Activated CD8-positive, alpha-beta memory T cell treated with anti-CD3 and anti-CD28 coated beads, Interleukin-2, amount 50 U/mL, for 4 hours (primary cell): ENCODE measurements around the gene FSTL5.

ENCODE experiments used
- DNase-seq: peaks from one replicate; pipeline ENCODE4 v3.0.0-alpha.2; 2020

FSTL5 gene

DNA sequence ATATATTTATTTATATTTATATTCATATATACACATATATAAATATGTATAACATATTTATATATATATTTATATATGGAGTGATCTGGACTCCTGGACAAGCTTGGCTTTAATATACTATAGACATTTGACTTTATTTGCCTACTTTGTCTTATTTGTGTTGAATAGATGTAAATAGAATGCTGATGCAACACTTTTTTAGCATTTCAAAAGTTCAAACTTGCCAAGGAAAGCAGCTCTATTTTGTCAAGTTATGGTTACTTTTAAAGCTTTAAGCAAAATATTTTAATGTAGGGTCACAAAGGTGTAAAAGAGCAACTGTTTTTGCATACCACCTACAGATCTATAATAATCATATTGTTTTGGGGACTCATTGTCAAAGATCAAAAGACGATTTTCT, 61.1 kb downstream of the FSTL5 start:
- no peak for DNase-seq

DNA sequence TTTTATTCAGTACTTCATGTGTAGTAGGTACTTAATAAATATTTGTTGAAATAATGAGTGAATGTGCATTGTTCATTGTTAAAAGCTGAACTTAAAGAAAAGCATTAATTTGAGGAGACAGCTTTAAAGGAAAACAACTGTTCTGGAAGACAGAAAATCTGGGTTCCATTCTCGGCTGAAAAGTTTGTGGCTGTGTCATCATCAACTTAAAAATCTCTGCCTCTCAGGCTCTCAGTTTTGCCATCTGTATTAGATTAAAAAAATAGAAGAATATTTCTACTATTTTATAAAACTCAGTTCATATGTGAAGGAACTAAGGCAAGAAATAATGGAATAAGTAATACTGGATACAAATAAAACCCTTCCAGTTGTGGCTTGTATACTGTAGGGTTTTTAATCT, 62.5 kb downstream of the FSTL5 start:
- DNase-seq = no peak

- DNase-seq = no peak
These were observed 88.1 kb downstream of the FSTL5 start for GRCh38 chr4:162075726-162076125.

DNA sequence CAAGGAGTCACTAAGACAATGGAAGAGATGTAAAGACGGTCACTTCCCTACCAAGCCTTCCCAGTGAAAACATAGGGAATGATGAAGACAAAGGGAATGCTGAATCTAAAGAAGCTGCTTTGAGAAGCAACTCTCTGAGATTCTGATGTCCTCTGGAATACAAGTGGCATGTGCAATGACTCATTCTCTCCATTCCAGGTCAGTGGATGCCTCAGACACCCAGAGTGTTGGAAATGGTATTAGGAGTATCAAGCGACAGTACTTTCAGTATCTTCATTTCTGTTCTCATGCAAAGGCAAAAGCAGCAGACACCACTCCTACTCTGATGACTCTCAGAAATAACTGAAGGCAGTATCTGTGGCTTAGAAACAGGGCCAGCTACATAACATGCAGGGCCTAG, 102.6 kb downstream of the FSTL5 start:
- DNase-seq = no peak

DNA sequence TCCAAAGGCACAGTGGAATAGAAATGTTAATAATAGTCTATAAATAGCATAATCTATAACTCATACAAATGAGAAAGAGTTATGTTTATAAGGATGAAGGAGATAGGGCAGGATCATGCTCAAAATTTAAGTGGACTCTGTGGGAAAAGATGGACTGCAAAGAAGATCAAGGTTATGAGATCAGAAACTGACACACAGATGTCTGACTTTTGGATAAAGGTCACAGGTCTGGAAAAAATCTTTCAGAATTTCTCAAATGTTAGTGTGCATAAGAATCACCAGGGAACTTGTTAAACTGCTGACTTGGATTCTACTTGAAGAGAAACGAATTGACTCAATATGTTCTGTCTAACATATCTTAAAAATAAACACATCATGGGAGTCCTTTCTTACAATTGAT, 104.1 kb downstream of the FSTL5 start:
- no peak for DNase-seq

GRCh38 chr4:162056990-162057389, 106.8 kb downstream of the FSTL5 start:
- DNase-seq = no peak

DNA sequence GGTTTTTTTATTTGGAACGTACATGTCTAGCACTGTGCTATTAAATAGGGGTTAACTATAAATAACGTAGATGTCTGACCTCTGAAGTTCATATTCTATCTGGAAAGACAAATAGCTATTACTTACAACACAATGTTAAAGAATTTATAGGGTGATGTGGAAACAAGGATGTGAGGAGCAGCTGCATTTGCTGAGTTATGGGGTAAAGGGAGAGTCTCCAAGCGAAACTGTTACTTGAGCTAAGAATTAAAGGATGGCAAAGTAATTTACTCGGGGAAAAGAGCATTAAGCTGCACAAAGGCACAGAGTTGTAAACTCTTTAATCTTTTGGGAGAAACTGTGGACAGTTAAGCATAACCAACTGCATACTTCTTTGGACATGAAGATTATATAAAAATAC, 117.7 kb downstream of the FSTL5 start:
- no peak for DNase-seq

- no peak for DNase-seq
These were observed 125.7 kb downstream of the FSTL5 start for GRCh38 chr4:162038112-162038511.

DNA sequence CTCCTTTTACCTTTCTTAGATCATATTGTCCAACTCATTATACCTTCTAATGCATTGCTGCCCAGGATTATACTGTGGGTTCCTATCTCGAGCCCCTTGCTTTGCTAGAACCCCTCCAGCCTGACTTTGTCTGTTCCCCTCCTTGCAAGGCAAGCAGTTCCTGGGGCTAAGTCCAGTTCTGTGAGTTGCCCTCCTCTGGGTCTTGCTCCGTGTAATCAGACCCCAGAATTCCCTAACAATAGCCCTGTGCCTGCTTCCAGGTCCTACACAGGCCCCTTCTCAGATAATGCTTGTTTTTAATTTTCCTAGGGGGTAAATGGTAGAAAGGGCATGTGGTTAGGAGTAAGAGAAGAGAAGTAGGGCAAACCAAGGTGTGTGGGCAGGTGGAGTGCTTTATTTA, 145.9 kb downstream of the FSTL5 start:
- DNase-seq = no peak

DNA sequence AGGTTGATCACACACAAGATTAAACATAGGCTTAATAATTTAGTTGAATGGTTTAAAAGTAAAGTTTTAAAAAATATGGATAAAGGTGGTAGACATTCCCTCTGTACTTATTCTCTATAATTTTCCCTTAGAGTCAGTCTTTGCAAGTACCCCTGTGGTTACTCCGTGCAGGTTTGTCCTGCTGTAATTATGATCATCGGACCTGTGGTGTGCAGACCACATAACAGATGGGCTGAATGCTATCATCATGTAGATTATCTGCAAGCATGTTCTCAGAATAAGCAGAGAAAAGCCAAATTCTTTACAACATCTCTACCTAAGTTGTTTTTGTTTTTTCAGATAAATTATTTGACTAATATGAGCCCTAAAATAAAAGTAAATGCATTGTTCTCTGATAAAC, 146.8 kb downstream of the FSTL5 start:
- no peak for DNase-seq

DNA sequence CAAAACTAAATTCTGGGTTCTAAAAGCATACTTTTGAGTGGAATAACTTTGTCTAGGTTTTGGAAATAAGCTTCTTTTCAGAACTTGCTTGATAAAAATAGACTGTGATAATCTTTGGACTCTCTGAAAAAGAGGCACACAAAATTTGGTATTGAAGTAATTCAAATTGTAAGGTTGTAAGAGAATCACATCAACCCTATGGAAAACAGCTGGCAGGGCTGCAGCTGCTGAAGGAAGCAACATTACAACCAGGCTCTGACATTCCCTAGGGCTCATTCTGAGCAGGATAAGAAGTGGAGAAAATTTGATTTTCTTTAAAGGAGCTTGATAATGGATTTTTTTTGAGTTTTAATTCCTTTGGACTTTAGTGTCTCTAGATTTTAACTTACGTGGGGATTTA, 147.6 kb downstream of the FSTL5 start:
- DNase-seq = no peak

DNA sequence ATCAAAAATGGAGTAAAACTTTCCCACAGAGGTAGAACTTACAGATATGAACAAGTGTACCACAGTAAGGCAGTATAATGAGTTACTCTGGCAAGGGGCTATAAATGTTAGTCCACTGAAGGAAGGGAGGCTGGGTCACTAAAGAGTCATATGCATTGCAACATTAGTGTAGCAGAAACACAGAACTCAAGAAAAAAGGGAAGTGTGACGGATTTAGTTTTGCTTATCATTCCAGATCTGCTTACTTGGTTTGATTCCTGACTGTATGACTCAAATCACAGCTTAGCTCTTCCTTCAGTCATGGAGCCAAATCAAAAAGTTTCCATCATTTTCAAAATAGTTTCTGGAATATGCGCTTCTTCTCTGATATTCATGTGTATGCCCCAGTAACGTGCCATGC, 148.7 kb downstream of the FSTL5 start:
- no peak for DNase-seq

GRCh38 chr4:162011089-162011488, 152.7 kb downstream of the FSTL5 start:
- DNase-seq = no peak

DNA sequence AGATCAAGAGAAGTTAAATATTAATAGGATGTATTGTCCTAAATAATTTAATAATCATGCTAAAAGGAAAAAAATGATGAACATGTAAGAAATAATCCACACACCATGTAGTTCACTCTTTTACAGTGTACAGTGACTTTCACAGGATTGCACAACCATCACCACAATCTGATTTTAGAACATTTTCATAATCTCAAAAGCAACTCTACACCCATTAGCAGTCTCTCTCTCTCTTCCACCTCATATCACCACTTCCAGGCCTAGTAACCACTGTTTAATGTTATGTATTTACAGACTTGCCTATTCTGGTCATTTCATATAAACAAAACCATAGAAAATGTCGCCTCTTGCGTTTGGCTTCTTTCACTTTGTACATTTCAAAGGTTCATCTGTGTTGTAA, 153.4 kb downstream of the FSTL5 start:
- DNase-seq = no peak

DNA sequence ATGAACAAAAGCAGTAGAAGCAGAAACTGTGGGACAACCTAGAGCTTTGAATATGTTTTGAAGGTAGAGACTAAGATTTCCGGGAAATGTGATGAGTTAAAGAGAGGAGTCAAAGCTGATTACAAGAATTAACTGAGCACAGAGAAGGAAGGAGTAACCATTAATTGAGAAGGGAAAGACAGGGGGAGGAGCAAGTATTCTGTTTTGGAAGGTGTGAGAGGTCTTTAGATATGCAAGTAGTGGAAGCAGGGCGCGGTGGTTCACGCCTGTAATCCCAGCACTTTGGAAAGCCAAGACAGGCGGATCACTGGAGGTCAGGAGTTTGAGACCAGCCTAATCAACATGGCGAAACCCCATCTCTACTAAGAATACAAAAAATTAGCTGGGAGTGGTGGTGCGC, 171.5 kb downstream of the FSTL5 start:
- no peak for DNase-seq

DNA sequence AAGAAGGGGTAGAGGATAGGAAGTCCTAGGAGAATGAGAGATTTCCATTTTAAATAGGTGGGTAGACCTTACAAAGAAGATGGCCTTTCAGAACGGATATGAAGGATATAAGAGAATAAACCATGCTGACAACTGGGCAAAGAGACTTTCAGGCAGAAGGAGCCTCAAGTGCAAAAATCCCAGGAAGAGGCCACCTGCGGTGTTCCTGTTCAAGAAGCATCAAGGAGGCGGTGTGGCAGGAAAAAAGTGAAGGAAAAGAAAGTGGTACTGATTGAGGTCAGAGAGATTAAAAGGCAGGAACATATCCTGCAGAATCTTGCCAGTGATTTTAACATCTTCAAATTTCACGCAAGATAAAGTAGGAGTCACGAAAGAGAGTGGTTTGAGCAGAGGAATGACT, 172.0 kb downstream of the FSTL5 start:
- no peak for DNase-seq

GRCh38 chr4:161990721-161991120, 173.1 kb downstream of the FSTL5 start:
- no peak for DNase-seq

- no peak for DNase-seq
These were observed 174.9 kb downstream of the FSTL5 start for GRCh38 chr4:161988946-161989345.

GRCh38 chr4:161987611-161988010, 176.2 kb downstream of the FSTL5 start:
- no peak for DNase-seq

GRCh38 chr4:161952382-161952781, 211.4 kb downstream of the FSTL5 start:
- no peak for DNase-seq

DNA sequence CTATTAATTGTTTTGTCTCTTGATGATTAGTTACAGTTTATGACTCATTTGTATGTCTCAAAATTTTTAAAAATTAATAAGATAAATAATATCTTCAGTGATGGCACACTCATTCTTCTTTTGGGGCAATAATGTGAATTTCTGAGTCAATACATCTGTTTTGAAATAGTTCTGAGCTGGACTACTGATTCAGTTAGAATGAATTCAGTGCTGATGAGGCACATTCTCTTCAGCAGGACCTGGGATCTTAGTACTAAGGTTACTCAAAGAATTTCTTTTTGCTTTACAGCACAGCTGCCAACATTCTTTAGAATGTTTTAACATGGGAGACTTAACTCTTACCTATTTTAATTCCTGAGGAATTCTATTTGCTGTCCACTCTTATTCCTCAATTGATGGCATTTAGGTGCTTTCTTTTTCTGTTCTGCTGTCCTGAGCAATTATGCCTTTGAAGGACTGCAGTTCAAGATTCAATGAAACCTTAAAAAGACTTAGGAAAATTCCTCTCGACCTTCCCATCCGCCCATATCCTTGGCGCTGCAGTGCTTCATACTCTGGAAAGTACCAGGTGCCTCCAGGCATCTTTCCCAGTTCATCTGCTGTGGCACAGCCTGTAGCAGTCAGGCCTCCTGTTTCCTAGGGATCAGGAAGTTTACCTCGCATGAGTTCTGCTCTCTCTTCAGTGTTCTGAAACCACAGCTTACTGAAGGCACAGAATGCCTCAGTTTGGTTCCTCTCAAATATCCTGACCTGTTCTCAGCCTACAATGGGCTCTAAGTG, 213.7 kb downstream of the FSTL5 start:
- DNase-seq = no peak

- no peak for DNase-seq
These were observed 215.6 kb downstream of the FSTL5 start for GRCh38 chr4:161948026-161948770.

DNA sequence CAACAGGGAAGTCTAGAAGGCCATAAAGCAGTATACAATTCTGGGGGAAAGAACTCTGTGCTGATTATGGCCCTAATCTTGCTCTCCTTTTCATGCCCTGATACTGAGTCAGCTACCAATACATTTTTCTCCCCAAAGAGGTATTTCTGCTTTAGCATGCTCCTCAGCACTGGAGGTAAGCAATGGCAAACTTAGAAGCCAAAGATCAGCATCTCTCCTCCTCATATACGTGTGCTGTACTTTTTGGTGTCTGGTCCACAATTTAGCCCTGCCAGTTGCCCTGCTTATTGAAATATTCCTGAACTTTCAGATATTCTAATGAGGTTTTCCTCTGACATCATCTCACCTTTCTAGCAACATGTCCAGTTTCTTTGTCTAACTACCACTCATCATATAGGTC, 226.2 kb downstream of the FSTL5 start:
- no peak for DNase-seq
